Smooth muscle cell (in vitro differentiated cells): Measurements from ENCODE around the gene CPAMD8. TPM values are rescaled to one million over a fixed set of nuclear protein-coding genes. Genes with fewer than 3 reads are reported as not detected.
"Not testable (repeated sequence)": the region's sequence is repeated elsewhere in the genome, so short reads cannot be mapped to it uniquely, and the experiment has no call there.

Experiments used
- DNase-seq: peaks from one replicate; lab custom pipeline; 2025; ENCODE audit not compliant: unreplicated experiment; lab: John Stamatoyannopoulos, UW
- H2AFZ ChIP-seq: fragments of 200-600 bp; sonication (generic); 2 replicates; pipeline ENCODE4 v1.6.0; 2016; ENCODE audit warnings: antibody characterized with exemption, low read depth, mild to moderate bottlenecking
- H3F3A ChIP-seq: fragments of 200-600 bp; sonication (generic); 2 replicates; pipeline ENCODE4 v1.6.0; 2017; ENCODE audit warnings: antibody characterized with exemption, low read depth
- H3K27ac ChIP-seq: fragments of 200-600 bp; sonication (generic); 2 replicates; pipeline ENCODE4 v1.5.1; 2016; ENCODE audit warnings: low read depth, mild to moderate bottlenecking
- H3K27me3 ChIP-seq: fragments of 200-600 bp; sonication (generic); 2 replicates; pipeline ENCODE4 v1.6.1; 2016; ENCODE audit warnings: low read depth, mild to moderate bottlenecking
- H3K36me3 ChIP-seq: fragments of 200-600 bp; sonication (generic); 2 replicates; pipeline ENCODE4 v1.5.1; 2016; ENCODE audit warnings: low read depth
- H3K4me1 ChIP-seq: fragments of 200-600 bp; sonication (generic); 2 replicates; pipeline ENCODE4 v1.5.1; 2016; ENCODE audit warnings: low read depth
- H3K4me2 ChIP-seq: fragments of 200-600 bp; sonication (generic); 2 replicates; pipeline ENCODE4 v1.6.0; 2016; ENCODE audit warnings: mild to moderate bottlenecking
- H3K4me3 ChIP-seq: fragments of 200-600 bp; sonication (generic); 2 replicates; pipeline ENCODE4 v1.5.1; 2016; ENCODE audit warnings: mild to moderate bottlenecking
- H3K79me2 ChIP-seq: fragments of 200-600 bp; sonication (generic); 2 replicates; pipeline ENCODE4 v1.6.0; 2016; ENCODE audit warnings: low read depth, mild to moderate bottlenecking
- H3K9ac ChIP-seq: fragments of 200-600 bp; sonication (generic); 2 replicates; pipeline ENCODE4 v1.6.0; 2016; ENCODE audit warnings: low read depth
- H3K9me3 ChIP-seq: fragments of 200-600 bp; sonication (generic); replicated peaks from 2 replicates; pipeline ENCODE4 v1.5.1; 2016; ENCODE audit warnings: low read depth
- H4K20me1 ChIP-seq: fragments of 200-600 bp; sonication (generic); 2 replicates; pipeline ENCODE4 v1.6.0; 2016; ENCODE audit warnings: low read depth
- CTCF ChIP-seq: fragments of 200-600 bp; sonication (generic); IDR thresholded peaks from 2 replicates; pipeline ENCODE4 v1.5.1; 2017; ENCODE audit warnings: borderline replicate concordance, mild to moderate bottlenecking, antibody characterized with exemption; ENCODE audit not compliant: insufficient read depth, poor library complexity, severe bottlenecking
- WGBS: methylation state at CpG from one replicate; pipeline ENCODE4 v1.1.7; 2016; ENCODE audit warnings: low lambda C conversion rate; 5-methylcytosine and 5-hydroxymethylcytosine counted together
- polyA plus RNA-seq: library from polyadenylated mRNA; unstranded; fragments of >200 nt; fragmentation: Nextera tagmentation; extraction: Ambion mirVana; gene quantifications from 2 replicates; pipeline ENCODE4 v1.2.1, GENCODE V29; 2016
- total RNA-seq: library from RNA; depleted of rRNA; stranded (reverse); fragments of >200 nt; gene quantifications from 2 replicates; pipeline ENCODE4 v1.2.3, GENCODE V29; 2014

Gene CPAMD8
- total and polyA plus RNA-seq, 2 experiments from 2014 or later: 0.81 to 9.4 TPM

- Histone ChIP-seq H3K27me3 (peaks cover 4% of the 10 kb centered on the region), H3F3A (no peaks in the 10 kb centered on the region), H3K27ac (no peak overlapping the region), H3K4me2 (no peak overlapping the region), H3K36me3 (no peaks in the 10 kb centered on the region), H4K20me1 (no peaks in the 10 kb centered on the region), H3K9me3 (no peaks in the 10 kb centered on the region), H3K4me3 (no peak overlapping the region), H3K4me1 (peaks cover under 1% of the 10 kb centered on the region), H3K79me2 (no peaks in the 10 kb centered on the region), H3K9ac (no peak overlapping the region), H2AFZ (no peak overlapping the region)
- no peak for DNase-seq
- TF ChIP-seq CTCF: no peak
These were observed 6.2 kb downstream of the CPAMD8 start for GRCh38 chr19:17020385-17020784.

GRCh38 chr19:17014212-17014861 lies 12.3 kb downstream of the CPAMD8 start:
- not testable (repeated sequence) for H3K4me1 ChIP-seq, H3F3A ChIP-seq, H3K36me3 ChIP-seq, H3K4me3 ChIP-seq, H3K9me3 ChIP-seq, DNase-seq, H2AFZ ChIP-seq, H3K9ac ChIP-seq, H3K27me3 ChIP-seq, H3K4me2 ChIP-seq, H4K20me1 ChIP-seq, H3K27ac ChIP-seq, H3K79me2 ChIP-seq
- 67% methylated on average over 9 of the region's 9 CpGs for WGBS

- Histone ChIP-seq H3K9me3 (no peaks in the 10 kb centered on the region), H3K27me3 (no peaks in the 10 kb centered on the region), H3K9ac (no peak overlapping the region), H3K36me3 (no peaks in the 10 kb centered on the region), H3F3A (no peaks in the 10 kb centered on the region), H4K20me1 (no peaks in the 10 kb centered on the region), H3K4me2 (no peak overlapping the region), H2AFZ (no peak overlapping the region), H3K4me1 (no peaks in the 10 kb centered on the region), H3K4me3 (no peak overlapping the region), H3K79me2 (no peaks in the 10 kb centered on the region), H3K27ac (no peak overlapping the region)
- WGBS: 95% methylated on average over 16 of the region's 16 CpGs
- no peak for DNase-seq
- no peak for TF ChIP-seq CTCF
These were observed 15.1 kb downstream of the CPAMD8 start for GRCh38 chr19:17011485-17011884.

GRCh38 chr19:17006579-17006978 lies 20.0 kb downstream of the CPAMD8 start:
- Histone ChIP-seq H3K4me3 (no peak overlapping the region), H3F3A (no peaks in the 10 kb centered on the region), H3K4me1 (no peaks in the 10 kb centered on the region), H3K9ac (no peak overlapping the region), H3K9me3 (no peaks in the 10 kb centered on the region), H3K79me2 (no peaks in the 10 kb centered on the region), H3K4me2 (no peak overlapping the region), H4K20me1 (no peaks in the 10 kb centered on the region), H3K27ac (no peak overlapping the region), H3K27me3 (no peaks in the 10 kb centered on the region), H2AFZ (no peak overlapping the region), H3K36me3 (no peaks in the 10 kb centered on the region)
- no peak for DNase-seq
- TF ChIP-seq CTCF: no peak
- 89% methylated on average over 3 of the region's 3 CpGs for WGBS
